Osteoblast (primary cell): ENCODE measurements around the gene HOXB8. TPM values are rescaled to one million over a fixed set of nuclear protein-coding genes. Genes with fewer than 3 reads are reported as not detected.

Source experiments
- DNase-seq: peaks from one replicate; pipeline ENCODE4 v3.0.0; 2011; ENCODE audit warnings: low spot score, mixed read lengths; ENCODE audit not compliant: insufficient read length; ENCODE audit errors: missing footprints
- H2AFZ ChIP-seq: 2 replicates; pipeline ENCODE4 v1.6.0; 2011; ENCODE audit warnings: mild to moderate bottlenecking, low read length
- H3K27ac ChIP-seq: 2 replicates; pipeline ENCODE4 v1.5.1; 2011; ENCODE audit warnings: mild to moderate bottlenecking, low read depth, low read length, moderate library complexity
- H3K27me3 ChIP-seq: 2 replicates; pipeline ENCODE4 v1.6.0; 2012; ENCODE audit warnings: mild to moderate bottlenecking, control low read depth, inconsistent platforms, low read length, moderate library complexity; ENCODE audit not compliant: insufficient read depth
- H3K36me3 ChIP-seq: 2 replicates; pipeline ENCODE4 v1.5.1; 2011; ENCODE audit warnings: mild to moderate bottlenecking, low read length, control low read depth, moderate library complexity; ENCODE audit not compliant: insufficient read depth
- H3K4me1 ChIP-seq: 2 replicates; pipeline ENCODE4 v1.5.1; 2011; ENCODE audit warnings: mild to moderate bottlenecking, low read length, control low read depth, moderate library complexity; ENCODE audit not compliant: insufficient read depth
- H3K4me2 ChIP-seq: 2 replicates; pipeline ENCODE4 v1.6.0; 2011; ENCODE audit warnings: mild to moderate bottlenecking, low read length; ENCODE audit not compliant: insufficient read depth
- H3K4me3 ChIP-seq: fragments of 200-600 bp; sonication (generic); 3 replicates; pipeline ENCODE4 v1.5.1; 2012; ENCODE audit warnings: mild to moderate bottlenecking, low read length, inconsistent platforms; ENCODE audit not compliant: insufficient read depth
- H3K79me2 ChIP-seq: 2 replicates; pipeline ENCODE4 v1.6.0; 2012; ENCODE audit warnings: mild to moderate bottlenecking, low read length, control low read depth, inconsistent platforms; ENCODE audit not compliant: insufficient read depth
- H3K9me3 ChIP-seq: 2 replicates; pipeline ENCODE4 v1.5.1; 2011; ENCODE audit warnings: low read depth, low read length, control low read depth
- H4K20me1 ChIP-seq: 2 replicates; pipeline ENCODE4 v1.6.0; 2012; ENCODE audit warnings: mild to moderate bottlenecking, low read length, control low read depth; ENCODE audit not compliant: insufficient read depth
- total RNA-seq: library from RNA; depleted of rRNA; stranded (reverse); fragments of >200 nt; gene quantifications from 2 replicates; pipeline ENCODE4 v1.2.3, GENCODE V29; 2012
- TF ChIP-seq, protein P1 (sequence below): IDR thresholded peaks from 2 replicates; pipeline ENCODE4 v1.5.1; 2011; ENCODE audit warnings: mild to moderate bottlenecking, low read depth, low read length, moderate library complexity; ENCODE audit errors: extremely low read depth

The HOXB8 gene
- total RNA-seq, 1 donor, result not detected

DNA sequence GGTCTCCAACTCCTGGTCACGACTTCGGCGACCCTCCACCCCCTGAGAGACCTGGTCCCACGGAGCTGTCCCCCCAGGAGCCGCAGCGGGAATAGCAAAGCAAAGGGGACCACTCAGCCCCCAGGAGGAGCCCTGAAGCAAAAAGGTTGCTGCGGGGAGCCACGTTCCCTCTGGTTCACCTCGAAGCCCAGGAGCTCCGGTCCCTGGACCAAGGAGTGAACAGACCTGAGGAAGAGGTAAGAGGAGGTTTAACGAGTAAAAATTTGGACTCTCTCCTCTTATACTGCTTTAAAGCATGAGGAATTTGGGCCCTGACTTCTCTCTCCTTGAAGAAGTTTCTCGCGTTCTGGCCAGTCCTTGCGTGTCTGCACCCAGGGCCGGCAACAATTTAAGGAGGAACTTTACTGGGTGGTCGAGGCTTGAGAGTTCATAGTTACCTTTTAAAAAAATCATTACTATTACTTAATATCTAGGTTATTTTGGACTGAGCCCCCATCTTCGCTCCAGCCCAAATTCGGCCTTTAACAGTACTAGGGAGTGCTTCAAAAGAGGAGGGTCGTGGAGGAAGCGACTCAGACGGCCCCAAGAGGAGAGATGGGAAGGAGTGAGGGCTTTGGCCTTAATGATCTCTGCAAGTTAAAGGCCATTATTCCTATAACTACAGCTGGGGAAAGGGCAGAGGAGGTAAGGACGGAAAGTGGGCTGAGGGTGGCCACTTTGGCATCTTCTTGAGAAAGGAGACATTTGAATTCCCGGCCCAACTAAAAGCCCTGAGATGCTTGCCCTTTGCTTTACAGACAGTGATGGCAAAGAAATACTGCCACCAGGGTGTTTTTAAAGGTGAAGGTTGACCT, 28.0 kb upstream of the HOXB8 start:
- no peak overlapping the region for H3K27ac ChIP-seq
- TF ChIP-seq, protein P1, sequence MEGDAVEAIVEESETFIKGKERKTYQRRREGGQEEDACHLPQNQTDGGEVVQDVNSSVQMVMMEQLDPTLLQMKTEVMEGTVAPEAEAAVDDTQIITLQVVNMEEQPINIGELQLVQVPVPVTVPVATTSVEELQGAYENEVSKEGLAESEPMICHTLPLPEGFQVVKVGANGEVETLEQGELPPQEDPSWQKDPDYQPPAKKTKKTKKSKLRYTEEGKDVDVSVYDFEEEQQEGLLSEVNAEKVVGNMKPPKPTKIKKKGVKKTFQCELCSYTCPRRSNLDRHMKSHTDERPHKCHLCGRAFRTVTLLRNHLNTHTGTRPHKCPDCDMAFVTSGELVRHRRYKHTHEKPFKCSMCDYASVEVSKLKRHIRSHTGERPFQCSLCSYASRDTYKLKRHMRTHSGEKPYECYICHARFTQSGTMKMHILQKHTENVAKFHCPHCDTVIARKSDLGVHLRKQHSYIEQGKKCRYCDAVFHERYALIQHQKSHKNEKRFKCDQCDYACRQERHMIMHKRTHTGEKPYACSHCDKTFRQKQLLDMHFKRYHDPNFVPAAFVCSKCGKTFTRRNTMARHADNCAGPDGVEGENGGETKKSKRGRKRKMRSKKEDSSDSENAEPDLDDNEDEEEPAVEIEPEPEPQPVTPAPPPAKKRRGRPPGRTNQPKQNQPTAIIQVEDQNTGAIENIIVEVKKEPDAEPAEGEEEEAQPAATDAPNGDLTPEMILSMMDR, result no peak
- H3K79me2 ChIP-seq, result no peaks in the 10 kb centered on the region
- no peaks in the 10 kb centered on the region for H3K9me3 ChIP-seq
- no peak overlapping the region for H3K4me3 ChIP-seq
- DNase-seq, result peak; percentile 73
- H2AFZ ChIP-seq, result no peak overlapping the region
- peaks cover 3% of the 10 kb centered on the region for H3K4me1 ChIP-seq
- H3K36me3 ChIP-seq, result no peaks in the 10 kb centered on the region
- no peaks in the 10 kb centered on the region for H4K20me1 ChIP-seq
- peaks cover 98% of the 10 kb centered on the region for H3K27me3 ChIP-seq
- H3K4me2 ChIP-seq, result no peak overlapping the region

DNA sequence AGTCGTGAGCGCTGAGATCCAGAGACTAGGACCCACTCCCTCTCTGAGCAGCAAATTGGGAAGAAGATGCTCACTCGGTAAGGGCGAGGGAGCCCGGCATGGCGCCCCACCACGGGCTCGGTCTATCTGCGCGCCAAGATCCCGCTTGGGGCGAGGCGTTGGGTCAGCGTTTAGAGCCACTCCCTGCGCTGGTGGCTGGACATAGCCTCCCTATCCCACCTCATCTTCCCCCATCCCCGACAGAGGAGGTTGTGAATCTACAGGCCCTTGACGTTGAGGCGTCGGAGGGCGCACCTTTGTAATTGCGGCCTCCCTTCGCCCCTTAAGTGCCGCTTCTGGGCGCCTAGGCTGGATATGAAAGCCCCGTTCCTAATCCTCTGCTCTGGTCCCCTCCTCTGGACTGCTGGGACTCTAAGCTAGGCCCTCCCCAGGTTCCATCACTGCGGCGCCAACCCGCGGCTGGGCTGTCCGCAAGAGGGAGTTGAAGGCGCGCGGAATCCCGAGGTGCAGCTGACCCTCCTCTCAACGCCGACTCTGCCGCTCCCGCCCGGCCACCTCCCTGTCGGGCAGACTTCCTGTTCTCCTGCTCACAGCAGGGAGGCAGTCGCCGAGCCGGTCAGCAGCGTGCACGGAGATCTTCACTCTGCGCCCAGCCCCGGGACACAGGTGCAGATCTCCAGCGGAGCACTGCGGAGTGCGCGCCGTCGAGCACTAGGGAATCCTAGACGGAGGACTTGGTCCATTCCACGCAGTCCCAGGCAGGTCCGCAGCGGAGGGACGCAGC, 27.2 kb upstream of the HOXB8 start:
- Histone ChIP-seq H3K79me2 (no peaks in the 10 kb centered on the region), H2AFZ (no peak overlapping the region)
- peak; percentile 78 for DNase-seq

DNA sequence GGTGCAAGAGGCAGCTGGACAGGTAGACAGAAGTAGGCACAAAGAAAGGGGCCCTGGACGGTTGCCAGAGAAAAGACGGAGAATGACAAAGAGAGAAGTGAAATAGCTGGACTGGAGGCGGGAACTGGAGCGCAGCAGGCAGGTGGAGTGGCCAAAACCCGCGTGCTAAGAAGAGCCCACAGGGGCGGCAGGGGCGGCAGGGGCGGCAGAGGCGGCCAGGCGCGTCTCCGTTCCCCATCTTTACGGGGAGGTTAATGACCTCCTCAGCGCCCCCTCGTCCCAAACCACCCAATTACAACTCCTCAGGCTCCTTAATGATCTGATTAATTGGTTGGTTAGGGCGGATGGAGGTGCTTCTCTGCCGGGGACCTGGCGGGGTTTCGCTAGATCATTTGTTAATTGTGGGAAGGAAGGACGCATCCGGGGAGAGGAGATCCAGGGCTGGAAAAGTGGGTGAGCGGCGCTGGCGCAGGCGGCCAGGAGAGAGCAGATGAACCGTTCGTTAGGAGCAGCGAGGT, 26.5 kb upstream of the HOXB8 start:
- H3K9me3 ChIP-seq, result no peaks in the 10 kb centered on the region
- H3K79me2 ChIP-seq, result no peaks in the 10 kb centered on the region
- H3K4me1 ChIP-seq, result no peaks in the 10 kb centered on the region
- no peaks in the 10 kb centered on the region for H3K36me3 ChIP-seq
- peak; percentile 48 for DNase-seq
- H3K4me2 ChIP-seq, result no peak overlapping the region
- H3K27me3 ChIP-seq, result peaks cover 100% of the 10 kb centered on the region
- no peak overlapping the region for H3K4me3 ChIP-seq
- H2AFZ ChIP-seq, result no peak overlapping the region
- H4K20me1 ChIP-seq, result no peaks in the 10 kb centered on the region
- TF ChIP-seq, protein P1, result no peak
- H3K27ac ChIP-seq, result no peak overlapping the region

More for the DNA sequence above, 27.2 kb upstream of the HOXB8 start:
- no peaks in the 10 kb centered on the region for H4K20me1 ChIP-seq
- H3K27ac ChIP-seq, result no peak overlapping the region
- no peak overlapping the region for H3K4me2 ChIP-seq
- H3K4me3 ChIP-seq, result no peak overlapping the region
- no peaks in the 10 kb centered on the region for H3K9me3 ChIP-seq
- TF ChIP-seq, protein P1, result no peak
- H3K27me3 ChIP-seq, result peaks cover 99% of the 10 kb centered on the region
- no peaks in the 10 kb centered on the region for H3K36me3 ChIP-seq
- H3K4me1 ChIP-seq, result no peaks in the 10 kb centered on the region

DNA sequence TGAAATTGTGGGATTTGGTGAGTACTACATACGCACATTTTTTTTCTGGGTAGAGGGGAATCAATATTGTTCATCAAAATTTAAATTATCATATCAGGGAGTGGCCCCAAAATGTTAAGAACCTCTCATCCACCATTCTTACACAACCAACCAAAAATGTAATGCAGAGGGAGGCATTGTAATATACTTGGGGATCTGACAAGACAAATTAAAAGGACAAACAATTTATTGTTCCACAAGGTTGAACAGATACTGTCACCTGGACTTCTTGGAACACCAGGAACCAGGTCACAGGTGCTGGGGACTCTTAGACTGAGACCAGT, 25.7 kb upstream of the HOXB8 start:
- no peak overlapping the region for H3K4me3 ChIP-seq
- no peak overlapping the region for H3K27ac ChIP-seq
- H3K4me1 ChIP-seq, result no peaks in the 10 kb centered on the region
- no peaks in the 10 kb centered on the region for H3K79me2 ChIP-seq
- H3K9me3 ChIP-seq, result no peaks in the 10 kb centered on the region
- no peak overlapping the region for H2AFZ ChIP-seq
- H3K27me3 ChIP-seq, result peaks cover 100% of the 10 kb centered on the region
- TF ChIP-seq, protein P1, result no peak
- peak; percentile 52 for DNase-seq
- no peaks in the 10 kb centered on the region for H4K20me1 ChIP-seq
- no peaks in the 10 kb centered on the region for H3K36me3 ChIP-seq
- no peak overlapping the region for H3K4me2 ChIP-seq
